Thymus (tissue), 14 donors: Measurements from ENCODE around the gene OSTF1. TPM values are rescaled to one million over a fixed set of nuclear protein-coding genes. Genes with fewer than 3 reads are reported as not detected.
A peak's percentile ranks its signal among the peaks of the same experiment; 100 is the strongest.

Experiments used
- DNase-seq, 9 donors: peaks; one replicate each; pipeline ENCODE4 v3.0.0-alpha.2; 2013; ENCODE audit warnings: low spot score in 9 of 9, low read depth in 6 of 9, missing footprints in 1 of 9
- H3K27ac ChIP-seq, 2 donors: one replicate each; pipeline ENCODE4 v1.5.1; 2013; ENCODE audit warnings: control low read depth in 1 of 2, low read depth in 1 of 2, low read length in 1 of 2, mild to moderate bottlenecking in 1 of 2, moderate library complexity in 1 of 2
- H3K27me3 ChIP-seq, 2 donors: one replicate each; pipeline ENCODE4 v1.5.1; 2013; ENCODE audit warnings: low read length in 1 of 2; ENCODE audit not compliant: control insufficient read depth in 2 of 2, insufficient read depth in 1 of 2
- H3K36me3 ChIP-seq, 2 donors: one replicate each; pipeline ENCODE4 v1.5.1; 2013; ENCODE audit warnings: low read length in 1 of 2, mild to moderate bottlenecking in 1 of 2, moderate library complexity in 1 of 2; ENCODE audit not compliant: control insufficient read depth in 2 of 2, insufficient read depth in 2 of 2
- H3K4me1 ChIP-seq, 2 donors: one replicate each; pipeline ENCODE4 v1.5.1; 2013; ENCODE audit warnings: low read length in 2 of 2; ENCODE audit not compliant: control insufficient read depth in 2 of 2, insufficient read depth in 2 of 2
- H3K4me3 ChIP-seq, 2 donors: one replicate each; pipeline ENCODE4 v1.5.1; 2013; ENCODE audit warnings: low read length in 2 of 2, control low read depth in 1 of 2, mild to moderate bottlenecking in 1 of 2
- H3K9me3 ChIP-seq, 2 donors: one replicate each; pipeline ENCODE4 v1.5.1; 2013; ENCODE audit warnings: low read length in 1 of 2, mild to moderate bottlenecking in 1 of 2; ENCODE audit not compliant: control insufficient read depth in 2 of 2, insufficient read depth in 1 of 2
- WGBS: extraction: QIAGEN DNeasy Blood & Tissue Kit; methylation state at CpG from one replicate; pipeline ENCODE4 v1.1.7; 2013; 5-methylcytosine and 5-hydroxymethylcytosine counted together
- long read RNA-seq, 10 donors: transcript quantifications; one replicate each; lab custom pipeline, GENCODE V29; 2026
- polyA plus RNA-seq: library from polyadenylated mRNA; stranded (reverse); fragments of 200-250 nt; gene quantifications from one replicate; pipeline ENCODE4 v1.2.3, GENCODE V29; 2013
- total RNA-seq: library from RNA; stranded (reverse); fragments of 120-200 nt; gene quantifications from one replicate; pipeline ENCODE4 v1.2.4, GENCODE V29; 2013
- donor health status: healthy.

OSTF1 gene, protein sequence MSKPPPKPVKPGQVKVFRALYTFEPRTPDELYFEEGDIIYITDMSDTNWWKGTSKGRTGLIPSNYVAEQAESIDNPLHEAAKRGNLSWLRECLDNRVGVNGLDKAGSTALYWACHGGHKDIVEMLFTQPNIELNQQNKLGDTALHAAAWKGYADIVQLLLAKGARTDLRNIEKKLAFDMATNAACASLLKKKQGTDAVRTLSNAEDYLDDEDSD
- total RNA-seq = 54.8 TPM
- 80.5 TPM for polyA plus RNA-seq
- long read RNA-seq, donor 1, partial matches to known transcripts = 0 of 4 reads
- long read RNA-seq, donor 1, other reads (novel, unspliced or antisense) = 0 of 4 reads
- long read RNA-seq, donor 2 = 0 reads
- long read RNA-seq, donor 3, transcript OSTF1-201 (10 exons, 1,319 nt) = major isoform, 32 of 32 reads
- long read RNA-seq, donor 3, partial matches to known transcripts = 0 of 32 reads
- long read RNA-seq, donor 3, other reads (novel, unspliced or antisense) = 0 of 32 reads
- long read RNA-seq, donor 4, transcript OSTF1-201 (10 exons, 1,319 nt) = major isoform, 18 of 18 reads
- long read RNA-seq, donor 4, partial matches to known transcripts = 0 of 18 reads
- long read RNA-seq, donor 4, other reads (novel, unspliced or antisense) = 0 of 18 reads
- long read RNA-seq, donor 5, transcript OSTF1-201 (10 exons, 1,319 nt) = major isoform, 47 of 47 reads
- long read RNA-seq, donor 5, partial matches to known transcripts = 0 of 47 reads
- long read RNA-seq, donor 5, other reads (novel, unspliced or antisense) = 0 of 47 reads
- long read RNA-seq, donor 6, transcript OSTF1-201 (10 exons, 1,319 nt) = major isoform, 16 of 16 reads
- long read RNA-seq, donor 6, partial matches to known transcripts = 0 of 16 reads
- long read RNA-seq, donor 6, other reads (novel, unspliced or antisense) = 0 of 16 reads
- long read RNA-seq, donor 7, transcript OSTF1-201 (10 exons, 1,319 nt) = major isoform, 28 of 28 reads
- long read RNA-seq, donor 7, partial matches to known transcripts = 0 of 28 reads
- long read RNA-seq, donor 7, other reads (novel, unspliced or antisense) = 0 of 28 reads
- long read RNA-seq, donor 8, transcript OSTF1-201 (10 exons, 1,319 nt) = major isoform, 20 of 20 reads
- long read RNA-seq, donor 8, partial matches to known transcripts = 0 of 20 reads
- long read RNA-seq, donor 8, other reads (novel, unspliced or antisense) = 0 of 20 reads
- long read RNA-seq, donor 9, transcript OSTF1-201 (10 exons, 1,319 nt) = major isoform, 21 of 21 reads
- long read RNA-seq, donor 9, partial matches to known transcripts = 0 of 21 reads
- long read RNA-seq, donor 9, other reads (novel, unspliced or antisense) = 0 of 21 reads
- long read RNA-seq, donor 10, transcript OSTF1-201 (10 exons, 1,319 nt) = major isoform, 34 of 34 reads
- long read RNA-seq, donor 10, partial matches to known transcripts = 0 of 34 reads
- long read RNA-seq, donor 10, other reads (novel, unspliced or antisense) = 0 of 34 reads

DNA sequence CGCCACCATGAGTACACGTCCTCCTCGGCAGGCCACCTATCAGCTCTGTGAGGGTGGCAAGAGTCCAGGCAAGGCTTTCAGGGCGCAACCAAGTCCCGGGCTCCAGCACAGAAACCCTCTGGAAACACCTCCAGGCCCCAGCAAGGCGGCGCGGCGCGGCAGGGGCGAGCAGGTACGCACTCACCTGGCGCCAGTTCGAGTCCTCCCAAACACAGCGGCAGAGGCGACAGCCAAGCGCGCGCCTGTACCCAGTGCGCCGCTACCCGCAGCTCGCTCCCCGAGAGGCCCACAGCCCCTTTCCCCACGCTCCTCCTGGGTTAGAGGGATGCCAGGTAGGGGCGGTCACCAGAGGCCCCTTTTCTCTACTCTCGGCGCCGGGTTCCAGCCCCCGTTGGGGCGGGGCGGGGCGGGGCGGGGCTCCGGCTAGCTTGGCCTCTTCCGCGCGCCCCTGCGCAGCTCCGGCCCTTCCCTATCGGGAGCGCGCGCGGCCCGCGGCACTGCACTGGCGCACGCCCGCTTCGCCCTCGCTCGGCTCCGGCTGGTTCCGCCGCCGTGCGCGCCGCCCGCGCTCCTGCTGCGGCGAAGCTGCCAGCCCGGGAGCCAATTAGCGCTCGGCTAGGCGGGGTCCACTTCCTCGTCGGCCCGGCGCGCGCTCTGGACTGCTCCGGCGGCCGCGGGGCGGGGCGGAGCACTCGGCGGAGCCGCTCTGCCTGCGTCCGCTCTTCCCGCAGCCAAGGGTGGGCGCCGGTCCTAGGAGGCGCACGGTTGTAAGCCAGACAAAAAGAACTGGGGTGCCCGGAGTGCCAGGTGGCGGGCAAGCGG is at the start of gene OSTF1, which contains the start of gene NMRK1:
OSTF1 (plus strand) TSS at position 691 of the 822 bp plus-strand sequence. CDS start 179 bp downstream, outside the sequence.
NMRK1 (minus strand) TSS at position 332 of the 822 bp plus-strand sequence. CDS start 5,040 bp downstream, outside the sequence.
- peak within 1 kb of the TSS; percentile 91 to 97 for H3K4me3 ChIP-seq
- H3K4me1 ChIP-seq = peaks cover 11 to 15% of the 10 kb centered on the region in 2 donors
- no peaks in the 10 kb centered on the region for H3K9me3 ChIP-seq
- peak within 1 kb of the TSS; percentile 95 to 98 for H3K27ac ChIP-seq
- H3K36me3 ChIP-seq = no peaks in the 10 kb centered on the region
- under 1% methylated on average over 93 of the region's 93 CpGs for WGBS
- peak; percentile 66 to 97 (median 92) for DNase-seq
- no peaks in the 10 kb centered on the region for H3K27me3 ChIP-seq

DNA sequence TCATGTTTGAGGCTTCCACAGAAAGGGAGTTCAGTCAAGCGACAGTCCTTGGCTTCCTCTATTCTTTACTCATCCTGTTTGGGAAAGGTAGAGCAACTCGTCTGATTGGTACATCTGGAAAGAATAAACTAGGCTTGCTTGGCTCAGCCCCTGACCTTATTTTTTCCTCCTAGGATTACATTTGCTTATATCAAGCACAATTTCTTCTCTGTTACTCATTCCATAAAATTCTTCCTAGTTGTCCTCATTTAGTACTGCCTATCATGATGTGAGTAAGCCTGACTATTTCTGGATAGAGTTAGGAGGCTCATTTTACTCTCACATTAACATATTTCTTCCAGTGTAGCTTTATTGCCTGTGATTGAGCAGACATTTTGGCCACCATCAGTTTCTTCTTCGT is 49.3 kb upstream of the OSTF1 start:
- H3K36me3 ChIP-seq = no peaks in the 10 kb centered on the region
- 92% methylated on average over 3 of the region's 3 CpGs for WGBS
- H3K27ac ChIP-seq = no peak overlapping the region
- no peak for DNase-seq
- no peak overlapping the region for H3K4me3 ChIP-seq
- H3K9me3 ChIP-seq = no peaks in the 10 kb centered on the region
- no peaks in the 10 kb centered on the region for H3K4me1 ChIP-seq
- no peaks in the 10 kb centered on the region for H3K27me3 ChIP-seq

DNA sequence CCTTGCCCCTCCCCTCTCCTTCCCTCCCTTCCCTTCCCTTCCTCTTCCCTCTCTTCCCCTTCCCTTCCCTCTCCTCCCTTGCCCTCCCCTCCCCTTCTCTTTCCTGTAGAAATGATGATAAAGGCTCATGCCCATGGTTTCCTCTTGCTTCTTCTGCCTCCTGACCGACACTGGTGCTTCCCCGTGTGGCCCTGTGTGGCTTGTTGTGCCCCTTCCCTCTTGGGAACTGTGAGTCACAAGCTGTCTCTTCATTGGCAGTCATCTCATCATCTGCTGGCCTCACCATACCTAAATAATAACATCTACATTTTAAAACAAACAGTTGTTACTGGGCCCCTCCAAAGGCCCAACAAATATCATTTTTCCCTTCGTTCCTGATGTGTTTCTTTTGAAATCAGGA is 48.5 kb upstream of the OSTF1 start:
- Histone ChIP-seq H3K27me3 (no peaks in the 10 kb centered on the region), H3K4me1 (no peaks in the 10 kb centered on the region), H3K4me3 (no peak overlapping the region), H3K36me3 (no peaks in the 10 kb centered on the region), H3K9me3 (no peaks in the 10 kb centered on the region), H3K27ac (no peak overlapping the region)
- whole genome bisulfite sequencing = 93% methylated on average over 3 of the region's 3 CpGs
- DNase-seq = no peak

DNA sequence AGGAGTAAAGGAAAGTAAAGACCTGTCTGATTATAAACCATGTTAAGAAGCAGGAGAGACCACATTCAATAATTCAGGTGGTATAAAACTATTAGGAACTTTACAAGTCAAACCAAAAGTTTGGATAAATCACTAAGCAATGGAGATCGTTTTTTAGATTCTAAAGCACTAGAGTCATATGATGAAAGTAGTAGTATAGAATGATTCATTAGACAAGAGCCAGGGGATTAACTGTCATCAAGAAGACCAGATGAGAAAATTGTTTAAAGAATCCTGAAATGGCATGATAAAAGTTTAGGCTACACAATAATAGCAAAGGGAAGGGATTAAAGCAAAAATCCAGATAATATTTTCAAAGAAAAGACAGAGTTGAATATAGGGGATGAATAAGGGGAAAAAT is 47.3 kb upstream of the OSTF1 start:
- no peaks in the 10 kb centered on the region for H3K9me3 ChIP-seq
- H3K36me3 ChIP-seq = no peaks in the 10 kb centered on the region
- no peak overlapping the region for H3K27ac ChIP-seq
- 95% methylated on average over 1 of the region's 1 CpG for WGBS
- no peaks in the 10 kb centered on the region for H3K27me3 ChIP-seq
- no peaks in the 10 kb centered on the region for H3K4me1 ChIP-seq
- no peak for DNase-seq
- H3K4me3 ChIP-seq = no peak overlapping the region

DNA sequence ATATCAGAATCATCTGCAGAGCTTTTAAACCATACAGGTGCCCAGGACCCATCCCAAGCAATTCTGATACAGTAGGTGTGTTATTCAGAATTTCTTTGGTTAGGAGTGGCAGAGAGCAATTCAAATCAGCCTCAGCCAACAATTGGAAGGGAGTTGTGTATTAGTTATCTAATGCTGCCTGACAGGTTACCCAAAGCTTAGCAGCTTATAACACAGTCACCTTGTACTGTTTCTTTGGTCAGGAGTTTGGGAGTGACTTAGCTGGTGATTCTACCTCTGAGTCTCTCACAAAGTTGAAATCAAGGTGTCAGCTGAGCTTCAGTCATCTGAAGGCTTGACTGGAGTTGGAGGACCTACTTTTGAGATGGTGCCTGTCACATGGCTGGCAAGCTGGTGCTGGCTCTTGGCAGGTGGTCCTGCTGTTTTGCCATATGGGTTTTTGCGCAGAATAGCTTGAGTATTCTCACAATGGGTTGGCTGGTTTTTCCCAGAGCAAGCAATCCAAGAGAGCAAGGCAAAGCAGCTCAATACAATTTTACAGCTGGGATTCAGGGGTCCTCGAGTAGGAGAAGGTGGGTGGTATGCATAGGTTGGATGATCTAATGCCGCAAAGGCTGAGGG is 41.5 kb upstream of the OSTF1 start:
- H3K9me3 ChIP-seq = no peaks in the 10 kb centered on the region
- H3K36me3 ChIP-seq = no peaks in the 10 kb centered on the region
- H3K4me3 ChIP-seq = no peak overlapping the region
- no peak for DNase-seq
- H3K27ac ChIP-seq = no peak overlapping the region
- H3K4me1 ChIP-seq = no peaks in the 10 kb centered on the region
- no peaks in the 10 kb centered on the region for H3K27me3 ChIP-seq
- WGBS = 96% methylated on average over 3 of the region's 3 CpGs

DNA sequence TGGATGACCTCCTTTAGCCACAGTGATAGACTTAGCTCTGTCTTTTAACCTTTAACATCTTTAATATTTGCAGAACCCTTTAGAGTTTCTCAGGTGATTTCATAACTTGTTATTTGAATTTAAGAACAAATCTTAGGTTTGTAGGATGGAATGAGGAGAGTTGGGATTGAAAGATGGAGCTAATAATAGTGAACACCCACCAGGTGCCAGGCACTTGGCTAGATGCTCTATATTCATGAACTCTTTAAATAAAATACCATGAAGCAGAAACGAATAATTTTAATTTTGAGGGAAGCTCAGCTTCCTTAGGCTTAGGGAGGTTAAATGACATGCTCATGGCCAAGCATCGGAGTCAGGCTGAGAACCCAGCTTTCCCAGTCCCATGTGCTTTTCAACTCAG is 40.8 kb upstream of the OSTF1 start:
- 50% methylated on average over 2 of the region's 2 CpGs for WGBS
- Histone ChIP-seq H3K27me3 (no peaks in the 10 kb centered on the region), H3K4me3 (no peak overlapping the region), H3K4me1 (no peaks in the 10 kb centered on the region), H3K36me3 (no peaks in the 10 kb centered on the region), H3K27ac (no peak overlapping the region), H3K9me3 (no peaks in the 10 kb centered on the region)
- no peak for DNase-seq

DNA sequence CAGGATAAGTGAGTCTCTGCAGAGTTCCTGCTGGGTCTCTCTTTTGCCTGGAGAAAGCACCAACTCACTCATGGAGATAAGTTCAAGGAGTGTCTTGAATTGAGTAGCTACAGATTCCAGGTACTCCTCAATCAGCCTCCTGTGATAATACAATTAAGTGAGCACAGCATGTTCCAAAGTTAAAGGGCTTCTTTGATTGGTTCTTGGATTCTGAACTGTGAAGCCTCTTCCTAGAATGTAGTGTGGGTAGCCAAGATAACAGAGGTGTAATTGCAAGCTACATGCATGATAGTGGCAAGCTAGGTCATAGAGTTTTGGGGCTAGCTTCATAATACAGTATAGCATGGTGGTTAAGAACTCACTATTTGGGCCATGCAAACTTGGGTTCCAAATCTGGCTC is 37.0 kb upstream of the OSTF1 start:
- H3K9me3 ChIP-seq = peaks cover 0 to 6% of the 10 kb centered on the region in 2 donors
- no peak overlapping the region for H3K4me3 ChIP-seq
- H3K4me1 ChIP-seq = no peaks in the 10 kb centered on the region
- no peaks in the 10 kb centered on the region for H3K36me3 ChIP-seq
- H3K27me3 ChIP-seq = no peaks in the 10 kb centered on the region
- H3K27ac ChIP-seq = no peak overlapping the region
- no peak for DNase-seq

DNA sequence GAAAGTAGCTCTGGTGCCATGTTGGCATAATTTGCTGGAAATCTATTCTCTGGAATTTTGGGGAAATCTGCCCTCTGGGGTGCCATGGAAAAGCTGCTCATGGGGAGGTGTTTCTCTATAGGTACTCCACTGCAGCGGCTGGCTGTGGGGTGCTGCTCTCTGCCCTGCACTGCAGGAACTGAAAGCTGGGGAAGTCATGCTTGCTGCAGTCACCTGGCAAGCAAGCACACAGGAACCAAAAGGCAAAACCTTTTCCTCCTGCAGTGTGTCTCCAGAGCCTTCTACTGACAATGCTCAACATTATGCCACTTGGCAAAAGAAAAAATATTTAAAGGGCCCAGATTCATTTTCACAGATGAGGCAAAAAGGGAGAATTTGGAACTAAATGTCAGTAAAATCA is 34.4 kb upstream of the OSTF1 start:
- no peak overlapping the region for H3K4me3 ChIP-seq
- H3K27ac ChIP-seq = no peak overlapping the region
- no peaks in the 10 kb centered on the region for H3K27me3 ChIP-seq
- no peaks in the 10 kb centered on the region for H3K4me1 ChIP-seq
- peaks cover 0 to 6% of the 10 kb centered on the region in 2 donors for H3K9me3 ChIP-seq
- H3K36me3 ChIP-seq = no peaks in the 10 kb centered on the region
- no peak for DNase-seq
- WGBS = 89% methylated on average over 1 of the region's 1 CpG
